K562 (cell line): ENCODE results near the gene RPRD1B. TPM values are rescaled to one million over a fixed set of nuclear protein-coding genes. Genes with fewer than 3 reads are reported as not detected.

Source experiments
- C11orf30 ChIP-seq: fragments of 450-650 bp; IDR thresholded peaks from 2 replicates; pipeline ENCODE4 v1.6.1; 2016; ENCODE audit warnings: low read depth, mild to moderate bottlenecking
- FOXA3 ChIP-seq, 2 experiments: fragments of 450-650 bp in 1 of 2; sonication (generic) in 1 of 2; formaldehyde crosslinking; IDR thresholded peaks in 1 of 2; conservative IDR thresholded peaks in 1 of 2; 2 replicates each; pipeline versions ENCODE4 v1.4.0 to v1.8.0; 2020 to 2022; ENCODE audit warnings: mild to moderate bottlenecking in 2 of 2, missing genetic modification reagents in 1 of 2
- MEF2D ChIP-seq: conservative IDR thresholded peaks from 2 replicates; pipeline ENCODE4 v1.6.1; 2016; ENCODE audit warnings: low read depth, missing genetic modification characterization, missing compliant biosample characterization
- SMARCA4 ChIP-seq: fragments of 450-650 bp; IDR thresholded peaks from 2 replicates; pipeline ENCODE4 v1.6.1; 2016
- ZNF780A ChIP-seq: fragments of 250-450 bp; sonication (Bioruptor Pico); IDR thresholded peaks from 2 replicates; pipeline ENCODE4 v1.5.0; 2021; ENCODE audit warnings: mild to moderate bottlenecking
- ZSCAN32 ChIP-seq: fragments of 450-650 bp; formaldehyde crosslinking; IDR thresholded peaks from 2 replicates; pipeline ENCODE4 v1.4.0; 2020; ENCODE audit warnings: mild to moderate bottlenecking, moderate library complexity
- polyA plus RNA-seq, 8 experiments: library from polyadenylated mRNA; depleted of rRNA in 4 of 8; stranded (reverse) in 5 of 8; unstranded in 3 of 8; fragments of >200 nt; fragmentation: Nextera tagmentation in 2 of 8; fragmentation: Illumina TruSeq in 1 of 8; extraction: Ambion mirVana in 2 of 8; extraction: Trizol in 1 of 8; gene quantifications; 2 replicates each; pipeline versions ENCODE4 v1.2.1 to v1.2.3, GENCODE V29; 2011 to 2014; ENCODE audit warnings: inconsistent platforms in 1 of 8, missing spikeins in 1 of 8
- total RNA-seq, 7 experiments: library from RNA; depleted of rRNA in 6 of 7; stranded (reverse); fragments of >200 nt in 6 of 7; fragmentation: Illumina TruSeq in 2 of 7; extraction: Trizol in 2 of 7; gene quantifications; 2 replicates each; pipeline versions ENCODE4 v1.2.1 to v1.2.3, GENCODE V29; 2011 to 2021; ENCODE audit warnings: low replicate concordance in 1 of 7
- TF ChIP-seq, protein P1 (sequence below): fragments of 250-450 bp; sonication (Bioruptor Pico); IDR thresholded peaks from 2 replicates; pipeline ENCODE4 v1.4.0; 2020; ENCODE audit warnings: mild to moderate bottlenecking, moderate library complexity, borderline replicate concordance
- TF ChIP-seq, protein P2 (sequence below): fragments of 200-800 bp; sonication (Bioruptor generic); IDR thresholded peaks from 2 replicates; pipeline ENCODE4 v1.6.1; 2017; ENCODE audit warnings: missing genetic modification characterization, missing compliant biosample characterization
- TF ChIP-seq, protein P3 (sequence below): fragments of 450-650 bp; IDR thresholded peaks from 2 replicates; pipeline ENCODE4 v1.6.1; 2016
- TF ChIP-seq, protein P4 (sequence below): fragments of 250-450 bp; sonication (Bioruptor Pico); IDR thresholded peaks from 2 replicates; pipeline ENCODE4 v1.8.0; 2022; ENCODE audit warnings: moderate library complexity, mild to moderate bottlenecking, inconsistent platforms
- TF ChIP-seq, protein P5 (sequence below): fragments of 250-450 bp; sonication (Bioruptor Pico); IDR thresholded peaks from 2 replicates; pipeline ENCODE4 v1.4.0; 2020; ENCODE audit warnings: mild to moderate bottlenecking

The RPRD1B gene
- total and polyA plus RNA-seq, 9 of the 15 experiments (the other 6 are each of a cell fraction or from before 2014, with no cell fraction given): 5.5 to 43.0 (median 24.4) TPM

DNA sequence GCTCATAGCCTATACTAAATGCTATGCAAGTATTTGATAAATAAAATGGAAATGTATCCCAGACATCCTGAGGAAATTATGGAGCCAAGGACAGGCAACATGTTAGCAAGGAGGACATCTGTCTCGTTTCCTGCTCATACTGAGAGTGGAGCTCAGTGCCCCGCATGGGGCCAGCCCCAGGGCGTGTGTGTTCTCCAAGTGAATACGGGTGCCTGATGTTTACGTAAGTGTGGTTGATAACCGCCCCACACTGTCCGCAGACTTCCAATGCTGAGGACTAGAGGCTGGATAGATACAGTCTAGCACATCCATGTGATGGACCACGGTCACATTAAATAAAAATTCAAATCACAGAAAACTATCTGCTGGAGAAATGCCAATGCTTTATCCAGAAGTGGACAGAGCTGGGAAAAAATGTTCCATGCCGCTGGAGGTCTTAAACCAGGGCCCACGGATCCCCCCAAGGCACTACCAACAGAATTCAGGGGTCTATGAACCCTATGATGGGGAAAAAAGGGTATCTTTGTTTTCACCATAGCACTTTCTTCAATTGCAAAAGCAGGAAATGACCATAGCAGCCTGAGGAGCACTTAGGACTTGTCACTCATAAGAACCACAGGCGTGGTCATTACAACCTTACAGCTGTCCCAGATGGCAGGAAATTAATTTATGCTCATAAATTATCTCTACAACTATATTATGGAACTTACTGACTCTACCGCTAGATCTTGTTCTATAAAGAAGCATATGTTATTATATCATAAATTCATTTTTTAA lies 106.6 kb downstream of the RPRD1B start (continued):
- TF ChIP-seq, protein P1, sequence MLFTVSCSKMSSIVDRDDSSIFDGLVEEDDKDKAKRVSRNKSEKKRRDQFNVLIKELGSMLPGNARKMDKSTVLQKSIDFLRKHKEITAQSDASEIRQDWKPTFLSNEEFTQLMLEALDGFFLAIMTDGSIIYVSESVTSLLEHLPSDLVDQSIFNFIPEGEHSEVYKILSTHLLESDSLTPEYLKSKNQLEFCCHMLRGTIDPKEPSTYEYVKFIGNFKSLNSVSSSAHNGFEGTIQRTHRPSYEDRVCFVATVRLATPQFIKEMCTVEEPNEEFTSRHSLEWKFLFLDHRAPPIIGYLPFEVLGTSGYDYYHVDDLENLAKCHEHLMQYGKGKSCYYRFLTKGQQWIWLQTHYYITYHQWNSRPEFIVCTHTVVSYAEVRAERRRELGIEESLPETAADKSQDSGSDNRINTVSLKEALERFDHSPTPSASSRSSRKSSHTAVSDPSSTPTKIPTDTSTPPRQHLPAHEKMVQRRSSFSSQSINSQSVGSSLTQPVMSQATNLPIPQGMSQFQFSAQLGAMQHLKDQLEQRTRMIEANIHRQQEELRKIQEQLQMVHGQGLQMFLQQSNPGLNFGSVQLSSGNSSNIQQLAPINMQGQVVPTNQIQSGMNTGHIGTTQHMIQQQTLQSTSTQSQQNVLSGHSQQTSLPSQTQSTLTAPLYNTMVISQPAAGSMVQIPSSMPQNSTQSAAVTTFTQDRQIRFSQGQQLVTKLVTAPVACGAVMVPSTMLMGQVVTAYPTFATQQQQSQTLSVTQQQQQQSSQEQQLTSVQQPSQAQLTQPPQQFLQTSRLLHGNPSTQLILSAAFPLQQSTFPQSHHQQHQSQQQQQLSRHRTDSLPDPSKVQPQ (CRISPR knock-in tag): no peak
- TF ChIP-seq SMARCA4: no peak
- 0 out of 4 replicates have a peak, but pooled peaks of 1 of the 2 experiments have one; percentile 6 for TF ChIP-seq FOXA3 (CRISPR knock-in tag; conservative IDR thresholded peaks at IDR 0.05 in 1 of 2, IDR thresholded peaks at IDR 0.05 in 1 of 2)
- TF ChIP-seq, protein P2, sequence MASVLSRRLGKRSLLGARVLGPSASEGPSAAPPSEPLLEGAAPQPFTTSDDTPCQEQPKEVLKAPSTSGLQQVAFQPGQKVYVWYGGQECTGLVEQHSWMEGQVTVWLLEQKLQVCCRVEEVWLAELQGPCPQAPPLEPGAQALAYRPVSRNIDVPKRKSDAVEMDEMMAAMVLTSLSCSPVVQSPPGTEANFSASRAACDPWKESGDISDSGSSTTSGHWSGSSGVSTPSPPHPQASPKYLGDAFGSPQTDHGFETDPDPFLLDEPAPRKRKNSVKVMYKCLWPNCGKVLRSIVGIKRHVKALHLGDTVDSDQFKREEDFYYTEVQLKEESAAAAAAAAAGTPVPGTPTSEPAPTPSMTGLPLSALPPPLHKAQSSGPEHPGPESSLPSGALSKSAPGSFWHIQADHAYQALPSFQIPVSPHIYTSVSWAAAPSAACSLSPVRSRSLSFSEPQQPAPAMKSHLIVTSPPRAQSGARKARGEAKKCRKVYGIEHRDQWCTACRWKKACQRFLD: no peak
- no peak for TF ChIP-seq ZSCAN32 (CRISPR knock-in tag)
- no peak for TF ChIP-seq MEF2D (tag)
- TF ChIP-seq ZNF780A (CRISPR knock-in tag): no peak
- TF ChIP-seq, protein P3, sequence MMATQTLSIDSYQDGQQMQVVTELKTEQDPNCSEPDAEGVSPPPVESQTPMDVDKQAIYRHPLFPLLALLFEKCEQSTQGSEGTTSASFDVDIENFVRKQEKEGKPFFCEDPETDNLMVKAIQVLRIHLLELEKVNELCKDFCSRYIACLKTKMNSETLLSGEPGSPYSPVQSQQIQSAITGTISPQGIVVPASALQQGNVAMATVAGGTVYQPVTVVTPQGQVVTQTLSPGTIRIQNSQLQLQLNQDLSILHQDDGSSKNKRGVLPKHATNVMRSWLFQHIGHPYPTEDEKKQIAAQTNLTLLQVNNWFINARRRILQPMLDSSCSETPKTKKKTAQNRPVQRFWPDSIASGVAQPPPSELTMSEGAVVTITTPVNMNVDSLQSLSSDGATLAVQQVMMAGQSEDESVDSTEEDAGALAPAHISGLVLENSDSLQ: peak; percentile 80
- TF ChIP-seq, protein P4, sequence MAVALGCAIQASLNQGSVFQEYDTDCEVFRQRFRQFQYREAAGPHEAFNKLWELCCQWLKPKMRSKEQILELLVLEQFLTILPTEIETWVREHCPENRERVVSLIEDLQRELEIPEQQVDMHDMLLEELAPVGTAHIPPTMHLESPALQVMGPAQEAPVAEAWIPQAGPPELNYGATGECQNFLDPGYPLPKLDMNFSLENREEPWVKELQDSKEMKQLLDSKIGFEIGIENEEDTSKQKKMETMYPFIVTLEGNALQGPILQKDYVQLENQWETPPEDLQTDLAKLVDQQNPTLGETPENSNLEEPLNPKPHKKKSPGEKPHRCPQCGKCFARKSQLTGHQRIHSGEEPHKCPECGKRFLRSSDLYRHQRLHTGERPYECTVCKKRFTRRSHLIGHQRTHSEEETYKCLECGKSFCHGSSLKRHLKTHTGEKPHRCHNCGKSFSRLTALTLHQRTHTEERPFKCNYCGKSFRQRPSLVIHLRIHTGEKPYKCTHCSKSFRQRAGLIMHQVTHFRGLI (CRISPR knock-in tag): no peak
- no peak for TF ChIP-seq C11orf30
- TF ChIP-seq, protein P5, sequence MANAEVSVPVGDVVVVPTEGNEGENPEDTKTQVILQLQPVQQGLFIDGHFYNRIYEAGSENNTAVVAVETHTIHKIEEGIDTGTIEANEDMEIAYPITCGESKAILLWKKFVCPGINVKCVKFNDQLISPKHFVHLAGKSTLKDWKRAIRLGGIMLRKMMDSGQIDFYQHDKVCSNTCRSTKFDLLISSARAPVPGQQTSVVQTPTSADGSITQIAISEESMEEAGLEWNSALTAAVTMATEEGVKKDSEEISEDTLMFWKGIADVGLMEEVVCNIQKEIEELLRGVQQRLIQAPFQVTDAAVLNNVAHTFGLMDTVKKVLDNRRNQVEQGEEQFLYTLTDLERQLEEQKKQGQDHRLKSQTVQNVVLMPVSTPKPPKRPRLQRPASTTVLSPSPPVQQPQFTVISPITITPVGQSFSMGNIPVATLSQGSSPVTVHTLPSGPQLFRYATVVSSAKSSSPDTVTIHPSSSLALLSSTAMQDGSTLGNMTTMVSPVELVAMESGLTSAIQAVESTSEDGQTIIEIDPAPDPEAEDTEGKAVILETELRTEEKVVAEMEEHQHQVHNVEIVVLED (CRISPR knock-in tag): no peak
